Caco-2 (cell line): ENCODE measurements around the gene ZNF586. TPM values are rescaled to one million over a fixed set of nuclear protein-coding genes. Genes with fewer than 3 reads are reported as not detected.

ENCODE experiments used
- BruUV-seq: library from RNA; stranded (reverse); fragments of 400-500 nt; replicated peaks from 2 replicates; lab custom pipeline; 2021; lab: Mats Ljungman, UMichigan
- CTCF ChIA-PET: fragments of 300-600 bp; sonication (Branson Sonifier 250); formaldehyde crosslinking; loops from one replicate; lab custom pipeline; 2022; ENCODE audit warnings: antibody characterized with exemption; lab: Charles Lee
- POLR2A ChIA-PET: fragments of 300-600 bp; sonication (Branson Sonifier 250); formaldehyde crosslinking; loops from one replicate; lab custom pipeline; 2022; ENCODE audit warnings: antibody characterized with exemption; lab: Charles Lee
- DNase-seq, 2 experiments: peaks; one replicate each; pipeline versions ENCODE4 v3.0.0 to v3.0.0-alpha.2; 2020 to 2022
- H3K27me3 ChIP-seq: replicated peaks from 2 replicates; pipeline ENCODE4 v1.6.0; 2011; ENCODE audit warnings: low read length; ENCODE audit not compliant: control insufficient read depth, insufficient read depth
- H3K36me3 ChIP-seq: 2 replicates; pipeline ENCODE4 v1.5.1; 2011; ENCODE audit warnings: low read length; ENCODE audit not compliant: control insufficient read depth, insufficient read depth
- H3K4me1 ChIP-seq: fragments of 250-450 bp; sonication (Bioruptor Pico); 2 replicates; pipeline ENCODE4 v1.5.1; 2020; ENCODE audit warnings: mild to moderate bottlenecking
- H3K4me3 ChIP-seq: 2 replicates; pipeline ENCODE4 v1.5.1; 2011; ENCODE audit warnings: low read depth, mild to moderate bottlenecking, control low read depth, low read length
- H3K9me3 ChIP-seq: fragments of 250-450 bp; sonication (Bioruptor Pico); 2 replicates; pipeline ENCODE4 v1.5.1; 2020; ENCODE audit warnings: mild to moderate bottlenecking, moderate library complexity
- H3K27ac Mint-ChIP-seq: one replicate; pipeline ENCODE4 v1.8.0; 2022; ENCODE audit warnings: mixed read lengths; ENCODE audit not compliant: unreplicated experiment
- H3K27me3 Mint-ChIP-seq: one replicate; pipeline ENCODE4 v1.8.0; 2022; ENCODE audit warnings: mixed read lengths; ENCODE audit not compliant: insufficient read depth, unreplicated experiment
- H3K36me3 Mint-ChIP-seq: one replicate; pipeline ENCODE4 v1.8.0; 2022; ENCODE audit warnings: mild to moderate bottlenecking, mixed read lengths; ENCODE audit not compliant: insufficient read depth, unreplicated experiment
- H3K4me1 Mint-ChIP-seq: one replicate; pipeline ENCODE4 v1.8.0; 2022; ENCODE audit warnings: low read depth, mixed read lengths; ENCODE audit not compliant: unreplicated experiment
- H3K4me3 Mint-ChIP-seq: one replicate; pipeline ENCODE4 v1.8.0; 2022; ENCODE audit warnings: mild to moderate bottlenecking, moderate library complexity, mixed read lengths; ENCODE audit not compliant: unreplicated experiment
- H3K9me3 Mint-ChIP-seq: one replicate; pipeline ENCODE4 v1.8.0; 2022; ENCODE audit warnings: mixed read lengths; ENCODE audit not compliant: unreplicated experiment
- intact Hi-C: fragments of 100-400 bp; cut with micrococcal nuclease; formaldehyde crosslinking; loops from one replicate; pipeline ENCODE4 v1.10.0; 2022; ENCODE audit not compliant: unreplicated experiment
- total RNA-seq: library from RNA; stranded (reverse); gene quantifications from 2 replicates; pipeline ENCODE4 v1.2.3, GENCODE V29; 2022
- TF ChIP-seq, protein P1 (sequence below), 2 experiments: fragments of 200-600 bp in 1 of 2; IDR thresholded peaks; 1 replicate in 1 of 2; 2 replicates in 1 of 2; pipeline versions ENCODE4 v1.5.1 to v1.8.0; 2011 to 2022; ENCODE audit warnings: antibody characterized with exemption in 1 of 2, control low read depth in 1 of 2, inconsistent platforms in 1 of 2, low read depth in 1 of 2, low read length in 1 of 2, mild to moderate bottlenecking in 1 of 2, moderate library complexity in 1 of 2; ENCODE audit not compliant: insufficient read depth in 1 of 2, severe bottlenecking in 1 of 2, unreplicated experiment in 1 of 2

Gene ZNF586
- total RNA-seq, 1 experiment from 2014 or later, result 6.2 TPM

DNA sequence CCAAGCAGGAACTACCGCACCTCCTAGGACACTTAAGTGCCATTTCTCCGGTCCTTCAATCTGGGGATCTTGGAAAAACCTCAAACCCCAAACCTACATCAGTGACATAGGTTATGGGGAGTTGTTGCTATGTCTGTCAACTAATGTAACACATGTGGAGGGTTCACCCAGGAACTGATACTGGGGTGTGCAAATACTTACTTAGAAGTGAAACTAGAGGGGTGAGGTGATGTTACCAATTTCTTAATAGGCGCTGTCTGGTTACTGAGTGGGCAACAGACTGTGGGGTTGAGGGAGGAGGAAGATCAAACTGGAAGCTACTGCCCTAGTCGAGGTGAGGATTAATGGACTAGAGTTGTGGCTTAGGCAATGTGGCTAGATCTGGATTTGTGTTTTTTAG lies 1.9 kb downstream of the ZNF586 start:
- intact Hi-C loops, result no loop called here
- Mint-ChIP-seq H3K27me3 (no peaks in the 10 kb centered on the region), H3K4me1 (no peaks in the 10 kb centered on the region), H3K36me3 (peaks cover 22% of the 10 kb centered on the region), H3K4me3 (no peak overlapping the region), H3K9me3 (peaks cover 9% of the 10 kb centered on the region), H3K27ac (no peak overlapping the region)
- BruUV-seq, result no TSS peak
- Histone ChIP-seq H3K4me3 (no peak overlapping the region), H3K27me3 (no peaks in the 10 kb centered on the region), H3K4me1 (no peaks in the 10 kb centered on the region), H3K36me3 (no peaks in the 10 kb centered on the region), H3K9me3 (peaks cover 3% of the 10 kb centered on the region; the same call in 1 of the 2 replicates)
- no peak for DNase-seq
- TF ChIP-seq, protein P1, sequence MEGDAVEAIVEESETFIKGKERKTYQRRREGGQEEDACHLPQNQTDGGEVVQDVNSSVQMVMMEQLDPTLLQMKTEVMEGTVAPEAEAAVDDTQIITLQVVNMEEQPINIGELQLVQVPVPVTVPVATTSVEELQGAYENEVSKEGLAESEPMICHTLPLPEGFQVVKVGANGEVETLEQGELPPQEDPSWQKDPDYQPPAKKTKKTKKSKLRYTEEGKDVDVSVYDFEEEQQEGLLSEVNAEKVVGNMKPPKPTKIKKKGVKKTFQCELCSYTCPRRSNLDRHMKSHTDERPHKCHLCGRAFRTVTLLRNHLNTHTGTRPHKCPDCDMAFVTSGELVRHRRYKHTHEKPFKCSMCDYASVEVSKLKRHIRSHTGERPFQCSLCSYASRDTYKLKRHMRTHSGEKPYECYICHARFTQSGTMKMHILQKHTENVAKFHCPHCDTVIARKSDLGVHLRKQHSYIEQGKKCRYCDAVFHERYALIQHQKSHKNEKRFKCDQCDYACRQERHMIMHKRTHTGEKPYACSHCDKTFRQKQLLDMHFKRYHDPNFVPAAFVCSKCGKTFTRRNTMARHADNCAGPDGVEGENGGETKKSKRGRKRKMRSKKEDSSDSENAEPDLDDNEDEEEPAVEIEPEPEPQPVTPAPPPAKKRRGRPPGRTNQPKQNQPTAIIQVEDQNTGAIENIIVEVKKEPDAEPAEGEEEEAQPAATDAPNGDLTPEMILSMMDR (IDR thresholded peaks at IDR 0.05; ENCODE audit: insufficient read depth in 1 of 2, low read depth in 1 of 2, low read length in 1 of 2, severe bottlenecking in 1 of 2, unreplicated experiment in 1 of 2), result no peak
- ChIA-PET POLR2A (no interaction called here), CTCF (no interaction called here)

DNA sequence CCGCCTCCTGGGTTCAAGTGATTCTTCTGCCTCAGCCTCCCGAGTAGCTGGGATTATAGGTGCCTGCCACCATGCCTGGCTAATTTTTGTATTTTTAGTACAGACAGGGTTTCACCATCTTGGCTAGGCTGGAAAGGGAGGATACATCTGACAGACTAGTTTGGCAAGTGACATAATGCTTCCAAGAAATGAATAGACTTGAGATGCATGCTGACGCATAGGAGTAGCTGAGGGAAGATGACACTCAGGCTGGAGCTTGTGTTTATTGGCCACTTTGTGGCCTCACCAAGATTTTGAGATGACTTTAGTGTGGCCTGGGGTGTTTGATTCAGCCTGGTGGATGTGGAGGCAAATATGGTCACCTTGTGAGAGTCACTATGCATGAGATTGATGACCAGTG lies 4.0 kb downstream of the ZNF586 start:
- ChIA-PET POLR2A (no interaction called here), CTCF (no interaction called here)
- peaks cover 28% of the 10 kb centered on the region for H3K36me3 Mint-ChIP-seq
- BruUV-seq, result no TSS peak
- no peak overlapping the region for H3K27ac Mint-ChIP-seq
- Histone ChIP-seq H3K27me3 (no peaks in the 10 kb centered on the region), H3K36me3 (no peaks in the 10 kb centered on the region; the same call in 1 of the 2 replicates), H3K9me3 (peaks cover 7% of the 10 kb centered on the region), H3K4me1 (no peaks in the 10 kb centered on the region), H3K4me3 (no peak overlapping the region)
- TF ChIP-seq, protein P1 (IDR thresholded peaks at IDR 0.05; ENCODE audit: insufficient read depth in 1 of 2, low read depth in 1 of 2, low read length in 1 of 2, severe bottlenecking in 1 of 2, unreplicated experiment in 1 of 2), result no peak
- intact Hi-C loops, result no loop called here
- no peak for DNase-seq
- H3K4me3 Mint-ChIP-seq, result no peak overlapping the region
- H3K9me3 Mint-ChIP-seq, result peaks cover 11% of the 10 kb centered on the region
- H3K27me3 Mint-ChIP-seq, result no peaks in the 10 kb centered on the region
- no peaks in the 10 kb centered on the region for H3K4me1 Mint-ChIP-seq

DNA sequence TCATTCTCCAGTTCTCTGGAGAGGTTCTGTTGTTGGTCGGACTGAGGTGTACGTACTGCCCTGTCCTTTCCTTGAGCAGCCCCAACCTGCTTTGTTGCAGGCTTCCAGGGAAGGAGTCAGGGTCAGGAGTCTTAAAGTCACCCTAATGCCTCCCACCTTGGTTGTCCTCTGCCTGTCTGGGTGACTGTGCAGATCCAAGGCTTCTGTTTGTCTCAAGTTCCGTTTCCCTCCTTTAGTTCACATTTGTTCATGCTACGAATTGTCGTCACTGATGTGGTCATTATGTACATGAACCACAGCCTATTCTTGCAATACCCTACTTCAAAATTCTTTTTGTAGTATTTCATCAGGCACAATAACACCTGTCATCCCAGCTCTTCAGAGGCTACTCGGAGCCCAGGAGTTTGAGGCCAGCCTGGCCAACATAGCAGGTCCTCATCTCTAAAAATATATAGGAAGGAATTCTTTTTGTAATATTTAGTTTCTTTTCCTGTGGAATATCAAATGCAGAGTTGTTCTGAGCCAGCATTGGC lies 7.4 kb downstream of the ZNF586 start:
- Mint-ChIP-seq H3K4me3 (no peak overlapping the region), H3K27ac (no peak overlapping the region), H3K27me3 (no peaks in the 10 kb centered on the region), H3K9me3 (peaks cover 21% of the 10 kb centered on the region), H3K36me3 (peaks cover 49% of the 10 kb centered on the region), H3K4me1 (no peaks in the 10 kb centered on the region)
- POLR2A ChIA-PET, result no interaction called here
- TF ChIP-seq, protein P1 (IDR thresholded peaks at IDR 0.05; ENCODE audit: insufficient read depth in 1 of 2, low read depth in 1 of 2, low read length in 1 of 2, severe bottlenecking in 1 of 2, unreplicated experiment in 1 of 2), result no peak
- Histone ChIP-seq H3K9me3 (peaks cover 9% of the 10 kb centered on the region), H3K36me3 (no peaks in the 10 kb centered on the region; the same call in none of the 2 replicates), H3K4me3 (no peak overlapping the region), H3K4me1 (no peaks in the 10 kb centered on the region), H3K27me3 (no peaks in the 10 kb centered on the region)
- intact Hi-C loops, result no loop called here
- CTCF ChIA-PET, result no interaction called here
- DNase-seq, result no peak
- no TSS peak for BruUV-seq
